GM19043 (cell line): ENCODE results near the gene MBD5.

Experiments used
- ATAC-seq: cut with Tn5 transposase; IDR thresholded peaks from one replicate; pipeline ENCODE4 v1.9.1; 2021; ENCODE audit warnings: low read depth; ENCODE audit not compliant: unreplicated experiment

The MBD5 gene

DNA sequence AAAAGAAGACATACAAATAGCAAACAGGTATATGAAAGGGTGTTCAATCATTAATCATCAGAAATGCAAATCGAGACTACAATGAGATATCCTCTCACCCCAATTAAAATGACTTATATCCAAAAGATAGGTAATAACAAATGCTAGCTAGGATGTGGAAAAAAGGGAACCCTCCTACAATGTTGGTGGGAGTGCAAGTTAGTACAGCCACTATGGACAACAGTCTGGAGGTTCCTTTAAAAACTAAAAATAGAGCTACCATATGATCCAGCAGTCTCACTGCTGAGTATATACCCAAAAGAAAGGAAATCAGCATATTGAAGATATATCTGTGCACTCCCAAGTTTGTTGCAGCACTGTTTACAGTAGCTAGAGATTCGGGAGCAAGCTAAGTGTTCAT, 271.5 kb downstream of the MBD5 start:
- no peak for ATAC-seq

DNA sequence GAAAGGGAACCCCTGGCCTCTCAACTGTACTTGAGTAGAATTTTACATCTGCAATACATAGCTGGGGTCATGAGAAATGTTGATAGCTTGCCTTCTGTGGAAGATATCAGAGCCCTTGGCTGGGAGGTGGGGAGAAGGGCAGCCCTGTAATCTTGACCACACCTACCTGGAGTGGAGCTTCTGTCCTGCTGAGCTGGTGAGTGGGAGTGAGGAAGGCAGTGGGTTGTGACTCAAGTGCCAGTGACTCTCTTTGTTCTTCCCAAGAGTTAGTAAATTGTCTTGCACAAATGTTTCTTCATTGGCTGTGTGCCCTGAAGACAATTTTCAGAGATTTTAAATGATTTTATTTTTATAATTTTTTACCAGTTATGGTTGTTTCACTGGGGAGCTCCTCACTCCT, 277.3 kb downstream of the MBD5 start:
- no peak for ATAC-seq

DNA sequence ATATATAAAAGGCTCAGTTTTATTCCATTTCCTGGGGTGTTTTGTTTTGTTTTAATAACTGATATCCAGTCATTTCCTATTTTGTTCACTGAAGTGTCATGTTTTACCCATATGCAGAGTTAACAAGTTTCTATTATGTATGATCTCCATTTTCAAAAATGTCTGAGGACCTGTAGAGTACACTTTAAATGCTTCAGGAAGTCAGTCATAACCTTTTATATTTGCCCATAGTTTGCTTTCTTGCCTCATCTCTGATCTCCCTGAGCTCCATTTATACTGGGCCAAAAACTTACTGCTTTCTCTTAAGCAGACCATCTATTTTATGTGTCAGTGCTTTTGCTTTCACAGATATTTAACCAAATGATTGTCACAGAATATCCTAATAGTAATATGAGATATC, 278.7 kb downstream of the MBD5 start:
- ATAC-seq, result no peak

DNA sequence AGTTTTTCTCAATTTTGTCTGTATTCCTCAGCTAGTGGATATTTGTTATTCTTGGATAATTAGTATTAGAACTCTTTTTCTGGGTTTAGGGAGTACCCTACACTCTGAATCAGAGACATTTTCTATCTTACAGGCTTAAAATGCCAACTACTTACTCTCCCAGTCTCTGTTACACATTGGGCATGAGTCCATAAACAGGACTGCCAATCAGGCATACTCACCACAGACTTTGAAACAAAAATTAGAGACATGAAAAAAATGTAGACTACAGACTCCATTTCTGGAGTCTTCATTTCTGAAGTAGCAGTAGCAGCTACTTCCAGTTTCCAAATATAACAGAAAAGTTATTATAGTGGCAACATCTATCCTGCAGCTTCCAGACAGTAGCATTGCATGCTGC, 279.7 kb downstream of the MBD5 start:
- ATAC-seq, result no peak

DNA sequence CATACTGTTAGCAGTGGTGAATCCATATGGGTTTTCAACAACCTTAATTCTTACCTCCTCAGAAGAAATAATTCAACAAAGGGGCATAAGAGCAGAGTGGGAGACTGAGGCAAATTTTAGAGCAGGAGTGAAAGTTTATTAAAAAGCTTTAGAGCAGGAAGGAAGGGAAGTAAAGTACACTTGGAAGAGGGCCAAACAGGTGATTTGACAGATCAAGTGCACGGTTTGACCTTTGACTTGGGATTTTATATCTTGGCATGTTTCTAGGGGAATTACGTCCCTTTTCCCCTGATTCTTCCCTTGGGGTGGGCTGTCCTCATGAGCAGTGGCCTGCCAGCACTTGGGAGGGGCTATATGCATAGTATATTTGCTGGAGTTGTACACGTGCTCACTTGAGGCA, 280.5 kb downstream of the MBD5 start:
- ATAC-seq, result no peak

DNA sequence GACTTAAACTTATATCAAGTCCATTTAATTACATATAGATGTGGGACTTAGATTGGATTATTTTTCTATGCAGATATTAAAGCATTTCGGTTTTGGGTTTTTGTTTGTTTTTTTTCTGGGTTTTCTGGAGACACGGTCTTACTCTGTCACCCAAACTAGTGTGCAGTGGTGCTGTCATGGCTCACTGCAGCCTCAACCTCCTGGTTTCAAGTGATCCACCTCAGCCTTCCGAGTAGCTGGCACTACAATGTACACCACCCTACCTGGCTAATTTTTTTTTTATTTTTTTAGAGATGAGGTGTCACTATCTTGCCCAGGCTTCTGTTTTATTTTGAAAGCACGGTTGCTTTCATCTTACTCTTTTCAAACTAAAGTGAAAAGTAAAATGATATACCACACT, 281.6 kb downstream of the MBD5 start:
- ATAC-seq, result no peak

DNA sequence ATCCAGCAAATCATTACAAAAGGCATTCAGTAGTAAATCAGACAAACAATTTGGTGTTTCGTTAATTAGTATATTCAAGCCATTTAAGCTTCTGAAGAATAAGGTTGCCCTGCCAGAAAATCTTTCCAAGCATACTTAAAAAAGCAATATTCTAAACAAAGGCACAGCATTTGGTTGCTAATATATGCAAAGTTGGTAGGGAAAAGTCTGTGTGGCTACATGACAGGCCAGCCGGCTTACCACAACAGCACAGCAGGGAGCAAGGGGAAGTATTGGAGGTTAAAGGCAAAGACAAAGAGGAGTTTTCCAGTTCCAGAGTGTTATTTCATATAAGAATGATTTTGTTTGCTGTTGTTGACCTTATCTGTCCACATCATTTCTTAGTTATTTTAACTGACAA, 282.3 kb downstream of the MBD5 start:
- ATAC-seq, result no peak

DNA sequence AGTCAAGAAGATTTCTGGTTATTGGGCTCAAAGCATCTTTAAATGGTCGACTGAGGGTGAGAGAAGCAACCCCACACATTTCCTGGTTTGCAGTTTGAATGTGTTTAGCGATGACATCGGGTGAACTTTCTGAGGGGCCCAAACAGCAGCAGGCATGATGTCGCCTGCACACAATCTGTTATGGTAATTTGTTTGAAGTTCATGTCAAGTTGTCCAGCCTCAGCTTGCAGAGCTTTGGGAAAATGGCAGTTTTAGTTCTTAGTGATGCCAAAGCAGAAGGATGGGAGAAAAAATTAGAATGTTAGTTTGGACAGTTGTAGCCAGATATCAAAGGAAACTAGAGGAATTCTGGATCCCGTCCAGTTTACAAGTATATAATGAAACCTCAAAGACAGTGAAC, 284.6 kb downstream of the MBD5 start:
- ATAC-seq, result no peak

DNA sequence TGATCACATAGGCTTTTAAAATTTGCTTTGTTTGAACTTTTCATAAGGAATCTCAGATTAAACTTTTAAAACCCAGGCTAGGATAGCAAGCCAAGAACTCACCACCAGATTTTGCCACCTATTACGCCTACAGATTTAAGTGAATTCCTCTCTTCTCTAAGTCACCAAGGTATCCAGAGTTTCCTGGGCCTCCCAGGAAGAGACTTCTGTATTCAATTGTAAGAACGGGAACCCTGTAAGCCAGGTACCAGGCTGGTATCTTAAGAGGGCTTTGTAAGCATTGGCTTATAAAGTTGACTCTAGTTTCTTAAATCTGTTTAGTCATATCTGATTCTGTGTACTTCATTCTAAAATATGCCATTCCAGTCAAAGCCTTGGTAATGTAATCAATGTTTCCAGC, 285.1 kb downstream of the MBD5 start:
- ATAC-seq, result no peak

DNA sequence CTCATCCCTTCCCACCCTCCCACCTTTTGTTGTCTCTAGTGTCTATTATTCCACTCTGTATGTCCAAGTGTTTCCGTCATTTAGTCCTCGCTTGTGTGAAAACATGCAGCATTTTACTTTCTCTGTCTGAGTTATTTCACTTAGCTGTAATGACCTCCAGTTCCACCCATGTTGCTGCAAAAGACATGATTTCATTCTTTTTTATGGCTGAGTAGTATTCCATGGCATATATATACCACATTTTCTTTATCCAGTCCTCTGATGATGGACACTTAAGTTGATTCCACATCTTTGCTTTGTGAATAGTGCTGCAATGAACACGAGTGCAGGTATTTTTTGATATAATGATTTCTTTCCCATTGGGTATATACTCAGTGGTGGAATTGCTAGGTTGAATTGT, 296.7 kb downstream of the MBD5 start:
- no peak for ATAC-seq

DNA sequence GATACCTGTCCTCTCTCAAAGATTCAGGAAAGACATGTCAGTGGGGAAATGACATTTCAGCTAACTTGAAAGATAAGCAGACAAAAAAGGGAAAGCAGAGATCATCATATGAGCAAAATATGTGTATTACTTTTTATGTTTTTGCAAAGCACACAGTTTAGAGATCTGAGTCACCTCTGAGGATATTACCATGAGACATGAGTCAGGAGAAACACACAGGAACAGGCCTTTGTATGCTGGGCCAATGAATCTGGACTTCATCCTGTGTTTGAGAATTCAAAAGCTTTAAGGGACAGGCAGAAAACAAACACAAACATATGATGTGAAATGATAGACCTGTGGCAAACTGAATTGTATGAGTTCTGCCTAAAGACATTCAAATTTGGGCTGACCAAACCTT, 317.6 kb downstream of the MBD5 start:
- ATAC-seq, result no peak

DNA sequence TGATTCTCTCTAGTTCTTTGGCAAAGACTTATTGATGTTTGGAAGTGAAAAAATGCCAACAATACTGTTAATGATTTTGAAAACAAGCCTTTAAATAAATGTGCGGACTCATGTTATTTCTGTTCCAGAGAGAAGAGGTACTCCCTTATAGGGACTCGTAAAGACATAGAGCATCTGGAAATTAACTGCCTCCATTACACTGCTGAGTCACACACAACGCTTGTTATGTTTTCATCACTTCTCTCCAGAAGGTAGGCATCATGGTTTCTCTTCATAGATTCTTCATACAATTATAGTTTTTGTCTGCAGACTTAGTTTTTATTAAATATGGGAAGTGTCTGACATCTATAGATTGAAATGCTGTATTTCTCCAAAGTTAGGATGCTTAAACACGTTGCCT, 321.2 kb downstream of the MBD5 start:
- ATAC-seq, result no peak

DNA sequence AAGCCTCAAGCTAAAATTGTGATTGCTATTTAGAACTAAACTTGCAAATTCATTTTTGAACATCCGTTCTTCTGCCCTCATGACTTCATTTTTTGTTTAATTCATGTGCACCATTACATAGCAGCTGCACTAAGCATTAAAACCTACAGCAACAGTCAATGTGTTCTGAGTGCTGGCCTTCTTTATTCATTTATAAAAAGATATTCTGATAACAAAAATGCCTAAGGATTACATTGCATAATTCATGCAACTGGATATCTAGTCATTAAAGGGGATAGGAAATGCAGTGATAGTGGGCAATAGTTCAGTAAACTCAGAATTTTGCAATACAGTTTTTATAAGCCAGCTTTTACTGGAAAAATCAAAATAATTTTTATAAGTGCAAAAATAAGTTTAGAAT, 329.3 kb downstream of the MBD5 start:
- no peak for ATAC-seq

DNA sequence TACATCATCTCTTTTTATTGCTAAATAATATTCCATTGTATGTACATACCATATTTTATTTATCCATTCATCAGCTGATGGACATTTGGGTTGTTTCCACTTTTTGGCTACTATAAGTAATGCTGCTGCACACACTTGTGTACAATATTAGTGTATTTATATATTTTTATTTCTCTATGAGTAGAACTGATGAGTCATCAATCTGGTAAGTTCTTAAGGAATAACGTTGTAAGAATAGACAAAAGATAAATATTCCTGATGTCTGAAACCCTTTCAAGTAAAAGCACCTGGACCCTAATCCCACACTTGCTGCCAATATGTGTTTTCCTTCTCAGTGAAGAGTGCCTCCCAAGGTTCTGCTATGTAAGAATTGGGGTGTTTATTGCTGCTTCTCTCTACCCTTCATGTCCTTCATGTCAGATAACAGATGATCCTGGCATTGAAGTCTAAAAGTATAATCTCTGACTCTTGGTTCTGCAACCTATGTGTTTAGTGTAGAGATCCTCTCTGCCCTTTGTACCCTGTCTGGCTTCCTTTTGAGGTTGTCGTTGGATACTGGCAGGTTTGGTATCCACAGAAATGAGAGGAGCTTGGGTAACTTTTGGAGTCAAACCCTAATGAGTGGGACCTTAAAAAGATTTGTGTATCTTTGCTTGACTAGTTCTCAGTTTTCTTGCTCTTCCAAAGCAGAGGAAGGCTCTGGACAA, 330.7 kb downstream of the MBD5 start:
- ATAC-seq, result no peak

DNA sequence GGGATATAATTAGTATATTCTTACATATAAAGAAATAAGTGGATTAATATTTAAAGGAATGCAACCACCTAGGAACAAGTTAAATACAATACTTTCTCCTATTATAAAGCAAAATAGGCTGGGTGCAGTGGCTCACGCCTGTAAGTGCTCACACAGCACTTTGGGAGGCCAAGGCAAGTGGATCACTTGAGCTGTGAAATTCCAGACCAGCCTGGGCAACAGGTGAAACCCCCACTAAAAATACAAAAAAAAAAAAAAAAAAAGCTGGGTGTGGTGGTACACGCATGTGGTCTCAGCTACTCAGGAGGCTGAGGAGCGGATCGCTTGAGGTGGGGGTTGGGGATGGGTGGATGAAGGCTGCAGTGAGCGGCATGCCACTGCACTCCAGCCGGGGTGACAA, 337.5 kb downstream of the MBD5 start:
- ATAC-seq, result no peak

DNA sequence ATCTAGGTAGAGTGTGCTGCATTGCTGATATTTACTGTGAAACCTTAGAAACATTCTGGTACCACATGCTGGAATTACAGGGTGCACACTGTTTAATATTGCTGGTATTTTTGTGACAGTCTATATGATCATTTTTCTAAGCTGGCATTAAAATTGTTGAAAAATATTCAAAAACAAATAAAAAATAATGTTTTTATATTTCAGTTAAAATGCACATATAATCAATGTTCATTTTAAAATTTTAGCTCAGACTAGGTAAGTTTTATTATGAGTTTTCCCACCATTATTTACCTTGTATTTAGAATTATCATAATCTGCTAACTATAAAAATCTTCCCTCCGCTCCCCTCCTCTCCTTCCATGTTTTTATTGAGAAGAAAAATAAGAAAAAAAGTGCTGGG, 339.8 kb downstream of the MBD5 start:
- no peak for ATAC-seq

DNA sequence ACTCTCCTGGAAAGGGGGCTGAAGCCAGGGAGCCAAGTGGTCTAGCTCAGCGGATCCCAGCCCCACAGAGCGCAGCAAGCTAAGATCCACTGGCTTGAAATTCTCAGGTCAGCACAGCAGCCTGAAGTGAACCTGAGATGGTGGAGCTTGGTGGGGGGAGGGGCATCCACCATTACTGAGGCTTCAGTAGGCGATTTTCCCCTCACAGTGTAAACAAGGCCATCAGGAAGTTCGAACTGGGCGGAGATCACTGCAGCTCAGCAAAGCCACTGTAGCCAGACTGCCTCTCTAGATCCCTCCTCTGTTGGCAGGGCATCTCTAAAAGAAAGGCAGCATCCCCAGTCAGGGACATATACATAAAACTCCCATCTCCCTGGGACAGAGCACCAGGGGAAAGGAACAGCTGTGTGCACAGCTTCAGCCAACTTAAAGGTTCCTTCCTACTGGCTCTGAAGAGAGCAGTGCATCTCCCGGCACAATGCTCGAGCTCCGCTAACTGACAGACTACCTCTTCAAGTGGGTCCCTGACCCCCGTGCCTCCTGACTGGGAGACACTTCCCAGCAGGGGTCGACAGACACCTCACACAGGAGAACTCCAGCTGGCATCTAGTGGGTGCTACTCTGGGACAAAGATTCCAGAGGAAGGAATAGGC, 341.4 kb downstream of the MBD5 start:
- ATAC-seq, result no peak

DNA sequence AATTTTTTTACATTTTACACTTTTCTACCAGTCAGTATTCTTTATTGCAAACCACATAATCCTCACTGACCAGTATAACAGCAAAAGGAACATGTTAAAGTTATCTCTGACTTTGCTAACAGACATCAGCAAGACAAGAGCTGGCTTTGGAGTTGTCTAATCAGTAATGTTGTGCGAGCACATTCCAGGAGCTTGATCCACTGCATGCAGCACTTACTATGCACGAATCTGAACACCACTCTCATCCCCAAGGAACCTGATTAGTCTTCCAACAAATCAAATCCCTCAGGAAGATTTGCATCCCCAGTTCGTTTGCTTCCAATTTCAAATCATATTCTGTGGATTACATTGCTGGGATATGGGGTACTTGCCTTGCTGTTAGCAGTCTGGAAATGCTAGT, 354.3 kb downstream of the MBD5 start:
- ATAC-seq, result no peak

DNA sequence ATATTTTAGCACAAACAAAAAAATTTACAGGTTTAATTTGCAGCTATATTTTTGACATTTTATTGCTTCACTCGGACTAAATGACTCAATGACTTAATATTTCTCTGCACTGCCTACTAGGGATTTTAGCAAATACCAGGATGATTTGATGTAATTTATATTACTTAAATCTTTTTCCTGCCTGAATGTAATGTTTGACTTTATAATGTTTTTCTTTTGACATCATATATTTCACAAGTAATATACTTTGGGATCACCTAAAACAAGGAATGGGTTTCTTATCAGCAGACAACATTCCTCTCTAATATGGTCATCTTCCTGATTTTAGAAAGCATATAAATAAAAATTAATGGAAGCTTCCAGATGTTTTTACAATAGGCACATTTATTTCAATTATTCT, 370.4 kb downstream of the MBD5 start:
- ATAC-seq, result no peak

DNA sequence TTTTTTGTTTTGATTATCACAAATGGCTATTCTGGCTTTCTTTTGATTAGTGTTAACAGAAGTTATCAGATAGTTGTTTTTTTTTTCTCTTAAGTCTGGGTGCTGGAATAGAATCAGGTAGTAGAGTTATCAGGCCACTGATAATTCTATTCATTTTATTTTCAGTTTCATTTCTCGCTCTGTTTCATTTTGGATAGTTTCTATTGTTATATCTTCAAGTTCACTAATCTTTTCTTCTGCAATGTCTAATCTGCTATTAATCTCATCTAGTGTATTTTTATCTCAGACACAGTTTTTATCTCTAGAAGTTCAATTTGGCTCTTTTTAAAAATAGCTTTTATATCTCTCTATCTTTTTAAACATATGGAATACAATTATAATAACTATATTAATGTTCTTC, 381.9 kb downstream of the MBD5 start:
- no peak for ATAC-seq

DNA sequence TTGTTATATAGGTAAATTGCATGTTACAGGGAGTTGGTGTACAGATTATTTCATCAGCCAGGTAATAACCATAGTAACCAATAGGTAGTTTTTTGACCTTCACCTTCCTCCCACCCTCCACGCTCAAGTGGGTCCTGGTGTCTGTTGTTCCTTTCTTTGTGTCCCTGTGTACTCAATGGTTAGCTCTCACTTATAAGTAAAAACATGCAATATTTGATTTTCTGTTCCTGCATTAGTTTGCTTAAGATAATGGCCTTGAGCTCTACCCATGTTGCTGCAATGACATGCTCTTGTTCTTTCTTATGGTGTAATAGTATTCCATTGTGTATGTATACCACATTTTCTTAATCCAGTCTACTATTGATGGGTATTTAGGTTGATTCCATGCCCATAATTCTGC, 390.0 kb downstream of the MBD5 start:
- ATAC-seq, result no peak

DNA sequence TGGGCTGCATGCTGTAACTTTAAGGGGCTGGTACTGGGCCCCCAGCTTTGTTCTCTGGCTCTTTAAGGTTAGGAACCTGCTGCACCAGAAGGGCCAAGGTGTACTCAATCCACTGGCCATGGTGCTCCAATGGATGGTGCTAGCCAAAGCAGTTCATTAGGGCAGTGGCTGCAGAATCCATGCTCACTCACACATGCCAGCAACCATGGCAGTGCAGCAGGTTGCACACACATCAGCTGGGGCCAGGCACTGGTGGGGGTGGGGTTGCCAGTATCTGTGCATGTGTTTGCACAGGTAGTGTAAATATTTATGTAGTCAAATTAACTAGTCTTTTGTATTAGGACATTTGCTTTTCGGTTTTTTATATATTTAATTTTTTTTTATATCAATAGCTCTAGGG, 395.4 kb downstream of the MBD5 start:
- ATAC-seq, result no peak

DNA sequence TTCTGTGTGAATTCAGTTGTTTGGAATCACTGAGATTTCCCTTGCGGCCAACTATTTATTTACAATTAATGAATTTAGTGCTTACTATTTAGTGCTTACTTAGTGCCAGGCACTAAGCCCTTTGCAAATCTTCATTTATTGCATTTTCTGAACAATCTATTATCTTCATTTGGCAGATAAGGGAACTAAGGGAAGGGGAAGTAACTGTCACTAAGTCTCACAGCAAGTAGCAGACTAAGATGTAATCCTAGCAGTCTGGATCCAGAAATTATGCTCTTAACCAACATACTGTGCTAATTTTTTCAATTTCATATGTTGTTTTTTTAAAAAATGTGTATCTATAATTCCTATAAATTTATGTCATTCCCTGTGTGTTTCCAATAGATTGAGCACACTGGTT, 409.2 kb downstream of the MBD5 start:
- no peak for ATAC-seq
